Activated CD4-positive, alpha-beta memory T cell treated with anti-CD3 and anti-CD28 coated beads for 36 hours (primary cell): ENCODE results near the gene TRIM72. TPM values are rescaled to one million over a fixed set of nuclear protein-coding genes. Genes with fewer than 3 reads are reported as not detected.
"Not testable (repeated sequence)": the region's sequence is repeated elsewhere in the genome, so short reads cannot be mapped to it uniquely, and the experiment has no call there.

Source experiments
- CTCF ChIA-PET: fragments of 350-600 bp; sonication (Branson Sonifier 250); formaldehyde crosslinking; loops from one replicate; lab custom pipeline; 2021; ENCODE audit warnings: antibody characterized with exemption, inconsistent platforms; lab: Charles Lee
- POLR2A ChIA-PET: fragments of 350-600 bp; sonication (Branson Sonifier 250); formaldehyde crosslinking; loops from one replicate; lab custom pipeline; 2021; ENCODE audit warnings: antibody characterized with exemption; lab: Charles Lee
- DNase-seq: peaks from one replicate; pipeline ENCODE4 v3.0.0-alpha.2; 2020
- H3K27ac Mint-ChIP-seq: one replicate; pipeline ENCODE4 v1.8.0; 2021; ENCODE audit warnings: mixed read lengths
- H3K27me3 Mint-ChIP-seq: one replicate; pipeline ENCODE4 v1.8.0; 2021; ENCODE audit warnings: mixed read lengths
- H3K36me3 Mint-ChIP-seq: one replicate; pipeline ENCODE4 v1.8.0; 2021; ENCODE audit warnings: mixed read lengths
- H3K4me1 Mint-ChIP-seq: one replicate; pipeline ENCODE4 v1.8.0; 2021; ENCODE audit warnings: low read depth, mixed read lengths
- H3K4me3 Mint-ChIP-seq: one replicate; pipeline ENCODE4 v1.8.0; 2021; ENCODE audit warnings: mild to moderate bottlenecking, mixed read lengths
- H3K9me3 Mint-ChIP-seq: one replicate; pipeline ENCODE4 v1.8.0; 2021; ENCODE audit warnings: mixed read lengths
- intact Hi-C: fragments of 100-400 bp; cut with micrococcal nuclease; formaldehyde crosslinking; loops from one replicate; pipeline ENCODE4 v1.15.1; 2023
- total RNA-seq, 2 experiments: library from RNA; stranded (reverse); gene quantifications; one replicate each; pipeline ENCODE4 v1.2.3, GENCODE V29; 2021

The TRIM72 gene
- total RNA-seq, 2 experiments from 2014 or later, result not detected

DNA sequence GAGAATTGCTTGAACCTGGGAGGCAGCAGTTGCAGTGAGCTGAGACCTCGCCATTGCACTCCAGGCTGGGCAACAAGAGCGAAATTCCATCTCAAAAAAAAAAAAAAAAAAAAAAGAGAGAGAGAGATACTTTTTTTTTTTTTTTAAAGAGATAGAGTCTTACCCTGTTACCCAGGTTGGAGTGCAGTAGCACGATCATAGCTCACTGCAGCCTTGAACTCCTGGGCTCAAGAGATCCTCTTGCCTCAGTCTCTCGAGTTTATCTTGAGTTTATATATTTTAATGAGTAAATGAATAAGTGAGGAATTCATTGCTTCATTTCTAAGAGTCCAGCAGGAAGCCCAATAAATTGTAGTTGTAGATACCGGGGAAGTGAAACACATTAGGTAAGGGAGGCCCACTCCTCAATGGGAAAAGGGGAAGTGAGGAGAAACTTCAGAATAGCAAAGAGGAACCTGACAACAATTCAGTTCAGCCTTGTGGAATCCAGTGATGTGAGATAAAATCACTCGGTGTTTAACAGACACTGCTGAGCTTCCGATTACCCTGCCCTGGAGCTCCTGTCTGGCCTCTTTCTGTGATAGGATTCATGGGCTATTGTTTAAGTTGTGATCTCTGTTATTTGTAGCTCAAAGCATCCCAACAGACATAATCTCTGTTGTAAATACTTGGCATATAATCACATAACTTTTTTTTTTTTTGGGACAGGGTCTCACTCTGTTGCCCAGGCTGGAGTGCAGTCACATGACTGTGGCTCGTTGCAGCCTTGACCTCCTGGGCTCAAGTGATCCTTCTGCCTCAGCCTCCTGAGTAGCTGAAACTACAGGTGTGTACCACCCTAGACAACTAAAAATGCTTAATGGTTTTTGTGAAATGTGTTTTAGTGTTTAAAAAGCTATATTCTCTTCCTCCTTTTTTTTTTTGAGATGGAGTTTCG is 30.1 kb downstream of the TRIM72 start:
- ChIA-PET POLR2A (no interaction called here), CTCF (no interaction called here)
- no peaks in the 10 kb centered on the region for H3K4me1 Mint-ChIP-seq

DNA sequence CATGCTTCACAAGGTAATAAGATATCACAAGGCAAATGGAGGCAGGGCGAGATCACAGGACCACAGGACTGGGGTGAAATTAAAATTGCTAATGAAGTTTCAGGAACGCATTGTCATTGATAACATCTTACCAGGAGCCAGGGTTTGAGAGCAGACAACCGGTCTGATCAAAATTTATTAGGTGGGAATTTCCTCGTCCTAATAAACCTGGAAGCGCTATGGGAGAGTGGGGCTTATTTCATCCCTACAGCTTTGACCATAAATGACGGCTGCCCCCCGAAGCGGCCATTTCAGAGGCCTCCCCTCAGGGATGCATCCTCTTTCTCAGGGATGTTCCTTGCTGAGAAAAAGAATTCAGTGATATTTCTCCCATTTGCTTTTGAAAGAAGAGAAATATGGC is 31.7 kb downstream of the TRIM72 start:
- CTCF ChIA-PET, H3K9me3 Mint-ChIP-seq, H3K36me3 Mint-ChIP-seq, H3K4me3 Mint-ChIP-seq, POLR2A ChIA-PET, H3K27me3 Mint-ChIP-seq, intact Hi-C loops, H3K27ac Mint-ChIP-seq, H3K4me1 Mint-ChIP-seq, DNase-seq: not testable (repeated sequence)

More for the DNA sequence above, 30.1 kb downstream of the TRIM72 start:
- Mint-ChIP-seq H3K4me3 (no peak overlapping the region), H3K27ac (no peak overlapping the region), H3K27me3 (peaks cover 2% of the 10 kb centered on the region), H3K9me3 (no peaks in the 10 kb centered on the region), H3K36me3 (no peaks in the 10 kb centered on the region)
- intact Hi-C loops, result no loop called here
- DNase-seq, result no peak

DNA sequence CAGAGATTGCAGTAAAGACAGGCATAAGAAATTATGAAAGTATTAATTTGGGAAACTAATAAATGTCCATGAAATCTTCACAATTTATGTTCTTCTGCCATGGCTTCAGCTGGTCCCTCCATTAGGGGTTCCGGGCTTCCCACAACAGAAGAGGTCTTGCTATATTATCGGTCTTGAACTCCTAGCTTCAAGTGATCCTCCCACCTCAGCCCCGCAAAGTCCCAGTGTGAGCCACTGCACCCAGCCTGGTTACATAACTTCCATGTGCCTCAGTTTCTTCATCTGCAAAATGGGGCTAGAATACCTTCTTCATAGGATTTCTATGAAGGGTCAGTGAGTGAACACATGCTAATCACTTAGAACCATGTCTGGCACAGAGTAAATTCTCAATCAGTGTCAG is 32.4 kb downstream of the TRIM72 start:
- intact Hi-C loops, result no loop called here
- ChIA-PET POLR2A (no interaction called here), CTCF (no interaction called here)
- DNase-seq, result no peak
- H3K4me1 Mint-ChIP-seq, result peaks cover 8% of the 10 kb centered on the region
- H3K27ac Mint-ChIP-seq, result no peak overlapping the region
- no peak overlapping the region for H3K4me3 Mint-ChIP-seq
- H3K27me3 Mint-ChIP-seq, result peaks cover 2% of the 10 kb centered on the region
- H3K36me3 Mint-ChIP-seq, result no peaks in the 10 kb centered on the region
- H3K9me3 Mint-ChIP-seq, result no peaks in the 10 kb centered on the region

DNA sequence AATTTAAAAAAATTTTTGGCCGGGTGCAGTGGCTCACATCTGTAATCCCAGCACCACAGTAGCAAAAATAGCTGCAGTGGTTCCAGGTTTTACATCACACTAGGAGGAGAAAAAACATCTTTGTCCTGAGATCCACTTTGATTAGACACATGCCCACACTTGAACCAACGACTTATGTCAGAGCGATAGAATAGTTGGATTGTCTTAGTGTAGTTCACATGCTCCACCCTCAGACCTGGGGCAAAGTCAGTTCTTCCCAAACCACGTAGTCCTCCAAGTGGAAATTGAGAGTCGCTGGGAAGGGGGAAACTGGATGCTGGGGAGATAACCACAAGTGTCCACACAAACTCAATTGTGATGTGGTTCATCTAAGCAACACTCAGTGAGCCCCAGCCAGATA is 34.4 kb downstream of the TRIM72 start:
- H3K36me3 Mint-ChIP-seq, result no peaks in the 10 kb centered on the region
- POLR2A ChIA-PET, result no interaction called here
- intact Hi-C loops, result no loop called here
- CTCF ChIA-PET, result interaction anchor here (1.0 to 1.3 kb wide), 3 partner anchors 13 to 212 kb away, joined by 3 to 4 read pairs (median 3); no protein-coding TSS in a partner anchor
- H3K4me1 Mint-ChIP-seq, result peaks cover 20% of the 10 kb centered on the region
- no peak for DNase-seq
- H3K27ac Mint-ChIP-seq, result no peak overlapping the region
- no peak overlapping the region for H3K4me3 Mint-ChIP-seq
- H3K27me3 Mint-ChIP-seq, result peaks cover 2% of the 10 kb centered on the region
- no peaks in the 10 kb centered on the region for H3K9me3 Mint-ChIP-seq

DNA sequence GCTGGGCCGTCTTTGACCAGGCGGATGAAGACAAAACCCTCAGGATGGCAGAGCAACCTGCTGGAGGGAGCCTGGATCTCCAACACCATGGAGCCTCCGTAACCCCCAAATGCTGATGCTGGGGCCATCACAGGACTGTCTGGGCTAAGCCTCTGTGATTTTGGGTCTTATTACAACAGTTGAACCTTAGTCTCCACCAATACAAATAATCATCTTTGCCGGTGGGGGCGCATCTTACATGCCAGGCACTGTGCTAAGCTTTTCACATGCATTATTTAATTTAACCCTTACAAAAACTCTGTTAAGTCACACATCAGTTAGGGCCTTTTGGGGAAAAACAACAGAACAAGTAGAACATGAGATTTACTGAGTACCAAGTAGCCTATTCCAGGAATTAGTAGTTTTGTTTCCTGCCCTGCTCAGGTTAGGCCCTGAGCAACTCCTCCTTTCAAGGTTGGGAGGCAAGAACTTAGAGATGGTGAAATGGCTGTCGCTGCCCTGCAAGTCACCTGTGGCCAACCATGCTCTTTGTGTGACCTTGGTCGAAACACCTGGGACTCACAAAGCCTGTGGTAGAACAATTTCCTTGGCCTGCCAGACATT is 37.0 kb downstream of the TRIM72 start:
- Mint-ChIP-seq H3K9me3 (no peaks in the 10 kb centered on the region), H3K27ac (peak overlapping the region; percentile 59), H3K4me1 (peaks cover 29% of the 10 kb centered on the region), H3K27me3 (peaks cover 2% of the 10 kb centered on the region), H3K4me3 (no peak overlapping the region), H3K36me3 (no peaks in the 10 kb centered on the region)
- intact Hi-C loops, result no loop called here
- ChIA-PET POLR2A (no interaction called here), CTCF (no interaction called here)
- no peak for DNase-seq

DNA sequence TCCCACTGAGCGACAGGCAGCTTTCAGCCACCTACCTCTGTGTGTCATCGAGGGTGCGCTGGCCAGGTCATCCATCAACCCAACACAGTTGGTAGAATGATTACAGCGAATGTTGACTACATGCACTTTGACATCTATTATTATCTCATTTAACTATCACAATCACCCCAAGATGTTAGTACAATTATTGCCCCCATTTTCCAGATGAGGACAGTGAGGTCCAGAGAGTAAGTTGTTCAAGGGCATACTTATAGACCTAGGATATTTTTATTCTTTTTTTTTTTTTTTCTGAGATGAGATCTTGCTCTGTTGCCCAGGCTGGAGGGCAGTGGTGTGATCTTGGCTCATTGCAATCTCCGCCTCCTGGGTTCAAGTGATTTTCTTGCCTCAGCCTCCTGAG is 37.5 kb downstream of the TRIM72 start:
- DNase-seq, result no peak
- no peak overlapping the region for H3K4me3 Mint-ChIP-seq
- peaks cover 29% of the 10 kb centered on the region for H3K4me1 Mint-ChIP-seq
- peak overlapping the region; percentile 59 for H3K27ac Mint-ChIP-seq
- CTCF ChIA-PET, result no interaction called here
- POLR2A ChIA-PET, result no interaction called here
- H3K9me3 Mint-ChIP-seq, result no peaks in the 10 kb centered on the region
- peaks cover 2% of the 10 kb centered on the region for H3K27me3 Mint-ChIP-seq
- intact Hi-C loops, result no loop called here
- no peaks in the 10 kb centered on the region for H3K36me3 Mint-ChIP-seq

DNA sequence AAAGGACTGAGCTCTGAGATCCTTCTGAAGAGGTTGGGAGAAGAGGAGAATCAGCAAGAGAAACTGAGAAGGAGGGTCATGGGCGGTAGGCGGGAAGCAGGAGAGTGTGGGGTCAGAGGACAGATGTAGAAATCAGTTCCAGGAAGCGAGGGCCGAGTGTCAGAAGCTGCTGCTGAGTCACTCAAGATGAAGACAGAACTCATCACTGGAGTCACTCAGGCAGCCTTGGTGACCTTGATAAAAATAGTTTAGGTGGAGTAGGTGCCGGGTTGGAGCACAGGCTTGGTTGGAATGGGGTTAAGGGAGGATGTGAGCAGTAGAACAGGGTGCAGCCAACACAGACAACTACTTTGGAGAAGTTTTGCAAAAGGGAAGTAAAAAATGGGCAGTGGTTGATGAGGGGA is 39.7 kb downstream of the TRIM72 start:
- peak; percentile 78 for DNase-seq
- Mint-ChIP-seq H3K27ac (peak overlapping the region; percentile 87), H3K4me3 (peak overlapping the region; percentile 50), H3K4me1 (peaks cover 29% of the 10 kb centered on the region), H3K9me3 (no peaks in the 10 kb centered on the region), H3K36me3 (no peaks in the 10 kb centered on the region), H3K27me3 (peaks cover 3% of the 10 kb centered on the region)
- ChIA-PET CTCF (interaction anchor here (0.6 kb wide), 1 partner anchor 42 kb away, joined by 3 read pairs; no protein-coding TSS in a partner anchor), POLR2A (interaction anchor here (0.6 kb wide), 1 partner anchor 10 kb away, joined by 3 read pairs; no protein-coding TSS in a partner anchor)
- intact Hi-C loops, result loop anchor here (1.0 kb wide), 1 partner anchor 12 kb away; no protein-coding TSS in a partner anchor

DNA sequence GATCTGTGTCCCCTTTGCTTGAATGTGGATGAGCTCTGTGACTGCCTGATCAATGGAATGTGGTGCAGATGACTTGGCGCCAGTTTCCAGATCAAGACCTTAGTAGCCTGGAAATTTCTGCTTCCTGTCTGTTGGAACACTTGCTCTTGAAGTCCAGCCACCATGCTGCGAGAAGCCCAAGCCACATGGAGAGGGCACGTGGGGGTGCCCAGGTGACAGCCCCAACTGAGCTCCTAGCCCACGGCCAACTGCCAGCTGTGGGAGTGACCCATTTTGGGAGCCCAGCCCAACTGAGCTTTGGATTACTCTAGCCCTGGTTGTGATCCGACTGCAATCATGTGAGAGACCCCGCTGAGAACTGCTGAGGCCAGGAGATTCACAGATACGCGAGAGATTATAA is 42.5 kb downstream of the TRIM72 start:
- H3K4me1 Mint-ChIP-seq, result peaks cover 30% of the 10 kb centered on the region
- CTCF ChIA-PET, result no interaction called here
- H3K9me3 Mint-ChIP-seq, result no peaks in the 10 kb centered on the region
- POLR2A ChIA-PET, result no interaction called here
- no peak overlapping the region for H3K27ac Mint-ChIP-seq
- DNase-seq, result no peak
- intact Hi-C loops, result no loop called here
- H3K36me3 Mint-ChIP-seq, result no peaks in the 10 kb centered on the region
- no peak overlapping the region for H3K4me3 Mint-ChIP-seq
- H3K27me3 Mint-ChIP-seq, result peaks cover 6% of the 10 kb centered on the region

DNA sequence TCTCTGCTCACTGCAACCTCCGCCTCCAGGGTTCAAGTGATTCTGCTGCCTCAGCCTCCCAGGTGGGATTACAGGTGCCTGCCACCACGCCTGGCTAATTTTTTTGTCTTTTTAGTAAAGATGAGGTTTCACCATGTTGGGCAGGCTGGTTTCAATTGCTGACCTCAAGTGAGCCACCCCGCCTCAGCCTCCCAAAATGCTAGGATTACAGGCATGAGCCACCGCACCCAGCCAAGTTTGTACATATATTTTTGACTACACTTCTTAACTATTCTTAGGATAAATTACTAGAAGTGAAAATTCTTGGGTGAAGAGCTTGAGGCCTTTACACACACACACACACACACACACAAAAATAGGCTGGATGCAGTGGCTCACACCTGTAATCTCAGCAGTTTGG is 44.4 kb downstream of the TRIM72 start:
- ChIA-PET POLR2A (no interaction called here), CTCF (no interaction called here)
- Mint-ChIP-seq H3K36me3 (no peaks in the 10 kb centered on the region), H3K4me1 (peaks cover 25% of the 10 kb centered on the region), H3K27ac (no peak overlapping the region), H3K27me3 (peaks cover 6% of the 10 kb centered on the region), H3K4me3 (no peak overlapping the region), H3K9me3 (no peaks in the 10 kb centered on the region)
- intact Hi-C loops, result no loop called here
- no peak for DNase-seq

DNA sequence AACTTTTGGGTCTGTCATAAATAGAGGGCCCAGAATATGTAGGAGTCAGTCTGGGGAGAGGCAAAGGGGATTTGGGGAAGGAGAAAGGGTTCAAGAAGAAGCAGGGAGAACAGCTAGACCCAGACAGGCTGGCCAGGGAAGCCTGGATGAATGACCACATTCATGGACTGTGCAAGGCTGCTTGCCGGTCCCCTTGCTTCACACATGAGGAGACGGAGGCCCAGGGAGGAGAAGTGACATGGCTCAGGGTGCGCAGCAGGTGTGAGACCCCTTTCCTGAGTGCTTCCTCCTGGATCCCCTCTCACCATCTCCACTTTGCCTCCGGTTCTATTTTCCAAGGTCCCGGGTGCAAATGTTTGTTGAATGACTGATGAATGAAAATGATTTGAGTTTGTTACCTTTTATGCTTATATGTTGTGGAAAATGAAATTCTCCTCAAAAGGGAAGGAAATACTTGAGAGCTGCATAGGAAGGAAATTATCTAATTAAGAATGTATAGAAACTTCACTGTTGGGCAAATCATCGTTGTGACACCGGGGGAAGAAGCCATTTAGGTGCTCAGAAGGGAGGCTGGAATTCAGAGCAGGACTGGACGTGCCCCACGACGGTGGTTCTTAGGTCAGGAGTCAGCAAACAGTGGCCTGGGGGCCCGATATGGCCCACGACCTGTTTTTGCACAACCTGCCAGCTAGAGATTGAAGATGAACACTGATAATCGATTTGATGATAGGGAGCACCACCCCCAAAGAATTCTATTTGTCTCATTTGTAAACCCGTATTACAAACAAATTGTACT is 46.4 kb downstream of the TRIM72 start:
- Mint-ChIP-seq H3K27ac (no peak overlapping the region), H3K4me1 (peaks cover 23% of the 10 kb centered on the region), H3K9me3 (no peaks in the 10 kb centered on the region), H3K27me3 (peaks cover 6% of the 10 kb centered on the region), H3K36me3 (no peaks in the 10 kb centered on the region), H3K4me3 (peak overlapping the region; percentile 21)
- intact Hi-C loops, result no loop called here
- POLR2A ChIA-PET, result no interaction called here
- CTCF ChIA-PET, result no interaction called here
- DNase-seq, result no peak

DNA sequence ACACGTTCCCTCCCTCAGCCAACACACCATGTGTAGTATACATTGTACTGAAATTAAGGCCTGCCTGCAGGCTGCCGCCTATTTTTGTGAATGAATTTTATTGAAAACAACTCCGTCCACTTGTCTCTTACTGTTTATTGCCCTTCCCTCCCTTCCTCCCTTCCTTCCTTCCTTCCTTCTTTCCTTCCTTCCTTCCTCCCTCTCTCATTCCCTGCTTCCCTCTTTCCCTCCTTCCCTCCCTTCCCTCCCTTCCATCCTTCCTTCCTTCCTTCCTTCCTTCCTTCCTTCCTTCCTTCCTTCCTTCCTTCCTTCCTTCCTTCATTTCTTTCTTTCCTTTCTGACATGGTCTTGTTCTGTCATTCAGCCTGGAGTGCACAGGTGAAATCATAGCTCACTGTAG is 48.2 kb downstream of the TRIM72 start:
- POLR2A ChIA-PET, result interaction anchor here (1.1 kb wide), 1 partner anchor 612 kb away, joined by 3 read pairs; no protein-coding TSS in a partner anchor
- H3K27me3 Mint-ChIP-seq, result peaks cover 3% of the 10 kb centered on the region
- H3K27ac Mint-ChIP-seq, result no peak overlapping the region
- intact Hi-C loops, result no loop called here
- DNase-seq, result no peak
- no peaks in the 10 kb centered on the region for H3K36me3 Mint-ChIP-seq
- H3K4me3 Mint-ChIP-seq, result no peak overlapping the region
- H3K9me3 Mint-ChIP-seq, result no peaks in the 10 kb centered on the region
- CTCF ChIA-PET, result interaction anchor here (0.6 to 0.7 kb wide), 2 partner anchors 57 to 183 kb away, joined by 3 read pairs; no protein-coding TSS in a partner anchor
- peaks cover 37% of the 10 kb centered on the region for H3K4me1 Mint-ChIP-seq
